HG02759 (cell line): ENCODE measurements around the gene F11.
"Not testable (repeated sequence)": the region's sequence is repeated elsewhere in the genome, so short reads cannot be mapped to it uniquely, and the experiment has no call there.

ENCODE experiments used
- ATAC-seq: cut with Tn5 transposase; IDR thresholded peaks from one replicate; pipeline ENCODE4 v1.9.1; 2021; ENCODE audit warnings: mild to moderate bottlenecking, moderate library complexity; ENCODE audit not compliant: unreplicated experiment

Gene F11

DNA sequence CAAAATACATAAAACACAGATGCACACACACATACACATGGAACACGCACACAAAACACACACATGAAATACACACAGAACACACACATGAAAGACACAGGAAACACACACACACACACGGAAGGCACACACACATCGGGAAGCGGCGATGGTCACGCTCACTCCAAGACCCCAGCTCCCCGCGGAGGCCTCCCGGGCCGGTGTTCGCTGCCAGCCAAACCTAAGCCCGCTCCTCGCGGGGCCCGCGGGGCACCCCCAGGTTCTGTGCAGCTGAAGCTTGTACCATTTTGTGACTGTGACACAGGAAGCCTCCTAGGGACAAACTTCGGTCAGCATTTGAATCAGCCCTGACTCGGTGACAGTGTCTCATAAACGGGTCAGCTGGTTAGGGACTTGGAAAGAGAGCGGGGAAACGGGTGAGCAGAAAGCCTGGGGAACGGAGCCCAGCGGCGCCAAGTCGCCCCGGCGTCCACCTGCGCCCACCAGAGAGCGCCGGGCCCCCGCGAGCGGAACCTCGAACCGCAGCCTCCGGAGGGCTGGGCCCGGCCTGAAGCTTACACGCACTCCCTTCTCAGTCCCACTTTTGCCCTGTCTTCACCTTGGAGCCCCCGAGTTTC, 32.1 kb downstream of the F11 start:
- no peak for ATAC-seq

- no peak for ATAC-seq
These were observed 33.3 kb downstream of the F11 start for GRCh38 chr4:186299291-186299690.

DNA sequence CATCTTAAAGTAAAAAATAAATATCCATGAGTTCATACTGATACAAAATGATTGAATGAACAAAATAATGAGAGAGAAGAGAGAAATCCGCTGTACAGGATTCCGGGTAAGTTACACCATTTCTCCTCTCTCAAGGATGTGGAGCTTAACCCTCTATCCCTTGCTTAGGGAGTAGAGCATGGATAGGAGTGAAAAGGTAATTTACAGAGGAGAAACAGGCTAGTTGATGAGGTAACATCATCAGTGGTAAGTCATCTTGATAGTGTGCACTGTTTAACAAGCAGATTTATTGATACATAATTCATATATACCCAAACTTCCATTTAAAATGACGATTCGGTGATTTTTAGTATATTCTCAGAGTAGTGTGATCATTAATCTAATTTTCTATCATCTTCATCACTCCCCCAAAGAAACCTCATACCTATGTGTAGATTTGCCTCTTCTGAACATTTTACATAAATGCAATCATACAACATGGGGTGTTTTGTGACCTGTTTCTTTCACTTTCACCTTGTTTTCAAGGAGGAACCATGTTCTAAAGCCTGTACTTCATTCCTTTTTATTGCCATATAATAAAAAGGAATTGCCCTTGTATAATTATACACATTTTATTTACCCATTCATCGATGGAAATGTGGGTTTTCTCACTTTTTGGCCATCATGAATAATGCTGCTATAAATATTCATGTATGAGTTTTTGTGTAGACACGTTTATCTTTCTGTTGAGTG, 34.8 kb downstream of the F11 start:
- no peak for ATAC-seq

DNA sequence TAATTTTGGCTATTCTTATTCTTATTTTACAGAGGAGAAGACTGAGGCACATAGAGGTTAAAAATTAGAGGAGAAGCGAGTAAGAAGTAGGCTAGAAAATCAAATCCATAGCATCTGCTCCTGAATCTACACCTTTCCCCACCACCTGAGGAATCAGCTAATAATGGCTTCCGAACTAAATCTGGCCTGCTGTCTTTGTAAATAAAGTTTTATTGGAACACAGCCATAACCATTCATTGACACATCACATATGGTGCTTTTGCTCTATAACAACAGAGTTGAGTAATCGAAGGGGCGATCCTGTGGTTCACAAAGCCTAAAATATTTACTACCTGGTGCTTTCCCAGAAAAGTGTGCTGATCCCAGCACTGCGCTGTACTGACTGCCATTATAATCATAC, 38.2 kb downstream of the F11 start:
- no peak for ATAC-seq

- no peak for ATAC-seq
These were observed 39.0 kb downstream of the F11 start for GRCh38 chr4:186304866-186305505.

DNA sequence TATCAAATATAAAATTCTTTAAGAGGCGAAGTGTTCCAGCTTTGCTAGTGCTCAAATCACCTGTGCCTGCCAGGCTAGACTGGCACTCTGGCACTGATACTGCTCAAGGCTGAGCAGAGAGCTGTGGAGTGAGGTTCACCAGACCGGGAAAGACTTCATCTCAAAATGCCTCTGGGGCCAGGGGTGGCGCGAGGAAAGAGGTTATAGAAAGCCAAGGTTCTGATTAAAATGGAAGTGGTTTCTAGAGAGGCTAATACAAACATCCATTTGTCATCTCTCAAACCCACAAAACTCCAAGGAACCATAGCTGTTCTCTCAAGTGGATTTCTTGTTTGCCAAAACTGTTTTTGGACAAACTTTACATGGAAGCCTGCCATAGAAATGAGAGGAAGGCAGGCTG, 41.5 kb downstream of the F11 start:
- no peak for ATAC-seq

GRCh38 chr4:186307916-186308315, 41.9 kb downstream of the F11 start:
- ATAC-seq = no peak

DNA sequence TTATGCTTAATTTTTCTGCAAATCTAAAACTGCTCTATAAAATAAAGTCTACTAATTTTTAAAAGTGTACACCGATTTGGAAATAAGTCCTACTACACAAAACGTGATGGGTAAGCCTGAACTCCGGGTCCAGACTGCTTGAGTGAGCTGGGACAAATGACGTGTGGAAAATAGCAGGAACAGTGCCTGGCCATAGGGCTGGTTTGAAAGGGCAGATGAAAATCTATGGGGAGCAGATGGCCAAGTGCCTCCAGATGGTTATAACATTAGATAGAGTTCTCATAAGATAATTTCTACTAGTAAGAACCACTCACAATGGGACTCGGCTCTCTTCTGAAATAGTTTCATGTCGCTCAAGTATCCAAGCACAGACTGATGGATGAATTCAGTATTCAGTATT, 52.5 kb downstream of the F11 start:
- no peak for ATAC-seq

- not testable (repeated sequence) for ATAC-seq
These were observed 58.7 kb downstream of the F11 start for GRCh38 chr4:186324660-186325059.

DNA sequence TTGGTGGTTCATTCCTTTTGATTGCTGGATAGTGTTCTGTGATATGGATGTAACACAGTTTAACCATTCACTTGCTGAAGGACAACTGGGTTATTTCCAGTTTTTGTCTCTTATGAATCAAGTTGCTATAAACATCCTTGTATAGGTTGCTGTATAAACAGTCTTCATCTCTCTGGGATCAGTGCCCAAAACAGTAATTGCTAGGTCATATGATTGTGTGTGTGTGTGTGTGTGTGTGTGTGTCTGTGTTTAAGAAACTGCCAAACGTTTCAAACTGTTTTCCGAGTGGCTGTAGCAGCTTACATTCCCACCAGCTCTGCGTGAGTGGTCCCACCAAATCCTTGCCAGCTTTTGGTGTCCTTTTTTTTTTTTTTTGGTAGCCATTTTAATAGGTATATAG, 60.4 kb downstream of the F11 start:
- no peak for ATAC-seq

DNA sequence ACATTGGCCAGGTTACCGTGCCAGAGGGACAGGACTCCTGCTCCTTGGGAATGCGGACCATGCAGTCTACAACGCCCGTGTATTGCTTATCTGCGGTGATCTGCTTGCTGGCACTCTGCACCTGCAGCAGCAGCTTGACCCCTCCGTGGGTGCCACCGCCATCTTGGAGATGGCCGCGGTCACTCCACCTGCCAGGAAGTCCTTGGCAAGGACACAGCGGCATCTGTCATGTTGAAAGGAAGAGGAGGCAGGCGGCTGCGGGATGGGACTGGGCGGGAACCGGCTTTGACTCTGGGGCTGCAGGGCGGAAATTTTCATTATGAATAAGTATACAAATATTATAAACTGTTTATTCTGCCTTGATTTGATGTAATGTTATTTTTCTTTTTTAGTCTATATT, 63.4 kb downstream of the F11 start:
- no peak for ATAC-seq

GRCh38 chr4:186330368-186330767, 64.4 kb downstream of the F11 start:
- ATAC-seq = no peak

DNA sequence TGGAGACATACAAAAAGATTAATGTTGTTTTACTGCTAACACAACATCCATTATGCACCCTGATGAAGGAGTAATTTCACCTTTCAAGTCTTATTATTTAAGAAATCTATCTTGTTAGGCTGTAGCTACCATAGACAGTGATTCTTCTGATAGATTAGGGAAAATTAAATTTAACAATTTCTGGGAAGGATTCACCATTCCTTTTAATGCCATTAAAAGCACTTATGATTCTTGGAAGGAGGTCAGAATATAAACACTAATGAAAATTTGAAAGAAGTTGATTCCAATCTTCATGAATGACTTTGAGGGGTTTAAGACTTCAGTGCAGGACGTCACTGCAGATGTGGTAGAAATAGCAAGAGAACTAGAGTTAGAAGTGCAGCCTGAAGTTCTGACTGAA, 69.8 kb downstream of the F11 start:
- ATAC-seq = no peak
